Measurements from ENCODE around the gene FAM20C.

DNA sequence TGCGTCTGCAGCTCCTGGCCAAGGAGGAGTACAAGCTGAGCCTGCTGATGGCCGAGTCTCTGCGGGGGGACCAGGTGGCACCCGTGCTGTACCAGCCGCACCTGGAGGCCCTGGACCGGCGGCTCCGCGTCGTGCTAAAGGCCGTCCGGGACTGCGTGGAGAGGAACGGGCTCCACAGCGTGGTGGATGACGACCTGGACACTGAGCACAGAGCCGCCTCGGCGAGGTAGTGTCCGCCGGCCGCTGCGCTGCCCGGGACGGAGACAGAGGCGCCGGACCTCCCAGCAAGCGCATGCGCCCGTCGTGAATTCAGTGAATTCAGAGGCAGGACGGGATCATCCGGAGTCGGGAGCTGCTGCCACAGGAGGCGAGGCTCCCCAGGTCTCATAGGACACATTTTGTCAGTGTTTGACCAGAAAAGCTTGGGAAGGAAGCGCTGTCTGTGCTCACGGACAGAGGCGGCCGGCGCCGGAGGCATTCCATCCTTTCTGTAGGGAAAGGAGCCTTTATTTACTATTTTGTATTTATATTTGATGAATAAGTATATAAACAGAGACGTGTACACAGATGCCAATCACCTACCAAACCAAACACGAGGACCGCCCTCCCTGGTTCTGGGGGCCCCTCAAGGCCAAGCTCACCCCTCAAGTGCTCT lies 67.5 kb downstream of the FAM20C start:
- TF ChIP-seq, protein P1, sequence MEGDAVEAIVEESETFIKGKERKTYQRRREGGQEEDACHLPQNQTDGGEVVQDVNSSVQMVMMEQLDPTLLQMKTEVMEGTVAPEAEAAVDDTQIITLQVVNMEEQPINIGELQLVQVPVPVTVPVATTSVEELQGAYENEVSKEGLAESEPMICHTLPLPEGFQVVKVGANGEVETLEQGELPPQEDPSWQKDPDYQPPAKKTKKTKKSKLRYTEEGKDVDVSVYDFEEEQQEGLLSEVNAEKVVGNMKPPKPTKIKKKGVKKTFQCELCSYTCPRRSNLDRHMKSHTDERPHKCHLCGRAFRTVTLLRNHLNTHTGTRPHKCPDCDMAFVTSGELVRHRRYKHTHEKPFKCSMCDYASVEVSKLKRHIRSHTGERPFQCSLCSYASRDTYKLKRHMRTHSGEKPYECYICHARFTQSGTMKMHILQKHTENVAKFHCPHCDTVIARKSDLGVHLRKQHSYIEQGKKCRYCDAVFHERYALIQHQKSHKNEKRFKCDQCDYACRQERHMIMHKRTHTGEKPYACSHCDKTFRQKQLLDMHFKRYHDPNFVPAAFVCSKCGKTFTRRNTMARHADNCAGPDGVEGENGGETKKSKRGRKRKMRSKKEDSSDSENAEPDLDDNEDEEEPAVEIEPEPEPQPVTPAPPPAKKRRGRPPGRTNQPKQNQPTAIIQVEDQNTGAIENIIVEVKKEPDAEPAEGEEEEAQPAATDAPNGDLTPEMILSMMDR (conservative IDR thresholded peaks at IDR 0.05 in 1 of 2, IDR thresholded peaks at IDR 0.05 in 1 of 2; ENCODE audit: extremely low read depth in 1 of 2, insufficient read depth in 1 of 2, low read depth in 1 of 2, low read length in 2 of 2) = no peak
- no peak for TF ChIP-seq EZH2 (IDR thresholded peaks at IDR 0.05; ENCODE audit: borderline replicate concordance, low read length)

All from mammary epithelial cell (primary cell).